ENCODE measurements around the gene TGM4. TPM values are rescaled to one million over a fixed set of nuclear protein-coding genes. Genes with fewer than 3 reads are reported as not detected.

The TGM4 gene
- total RNA-seq, 1 donor from 2014 or later: not detected

- CTCF ChIA-PET: no interaction called here
- H3K27me3 Mint-ChIP-seq: peaks cover 2% of the 10 kb centered on the region
- H3K4me1 Mint-ChIP-seq: peaks cover 5% of the 10 kb centered on the region
- no peaks in the 10 kb centered on the region for H3K36me3 Mint-ChIP-seq (ENCODE audit: low read depth)
- ATAC-seq (ENCODE audit: low read depth) (no peak), DNase-seq (no peak)
- no peak overlapping the region for H3K27ac Mint-ChIP-seq
- H3K9me3 Mint-ChIP-seq: no peaks in the 10 kb centered on the region
- intact Hi-C loops (cut with micrococcal nuclease): no loop called here
- no peak overlapping the region for H3K4me3 Mint-ChIP-seq
- POLR2A ChIA-PET: no interaction called here
- TF ChIP-seq CTCF (IDR thresholded peaks at IDR 0.05): no peak
Measured at GRCh38 chr3:44894485-44894884, 20.1 kb downstream of the TGM4 start.

DNA sequence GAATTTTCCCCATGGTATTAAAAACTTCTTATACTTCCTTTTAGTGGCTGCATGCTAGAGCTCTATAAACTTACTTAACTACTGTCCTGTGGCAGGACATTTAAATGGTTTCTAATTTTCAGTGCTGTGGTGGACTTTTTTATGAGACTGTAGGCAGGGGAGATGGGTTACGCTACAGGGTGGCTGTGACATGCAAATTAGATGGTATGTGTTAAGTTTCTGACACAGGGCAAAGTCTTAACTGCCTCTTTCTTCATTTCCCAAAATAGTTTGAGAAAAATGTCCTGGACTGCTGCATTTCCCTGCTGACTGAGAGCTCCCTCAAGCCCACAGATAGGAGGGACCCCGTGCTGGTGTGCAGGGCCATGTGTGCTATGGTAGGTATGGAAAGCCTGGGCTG lies 22.0 kb downstream of the TGM4 start:
- intact Hi-C loops (cut with micrococcal nuclease): no loop called here
- peaks cover 5% of the 10 kb centered on the region for H3K4me1 Mint-ChIP-seq
- CTCF ChIA-PET: no interaction called here
- POLR2A ChIA-PET: no interaction called here
- no peak overlapping the region for H3K4me3 Mint-ChIP-seq
- H3K9me3 Mint-ChIP-seq: no peaks in the 10 kb centered on the region
- no peaks in the 10 kb centered on the region for H3K36me3 Mint-ChIP-seq (ENCODE audit: low read depth)
- peaks cover 10% of the 10 kb centered on the region for H3K27me3 Mint-ChIP-seq
- DNase-seq (no peak), ATAC-seq (ENCODE audit: low read depth) (no peak)
- no peak overlapping the region for H3K27ac Mint-ChIP-seq
- TF ChIP-seq CTCF (IDR thresholded peaks at IDR 0.05): no peak

- ChIA-PET POLR2A (no interaction called here), CTCF (no interaction called here)
- Mint-ChIP-seq H3K36me3 (ENCODE audit: low read depth) (no peaks in the 10 kb centered on the region), H3K27ac (no peak overlapping the region), H3K4me3 (no peak overlapping the region), H3K27me3 (peaks cover 13% of the 10 kb centered on the region), H3K4me1 (peaks cover 5% of the 10 kb centered on the region), H3K9me3 (no peaks in the 10 kb centered on the region)
- DNase-seq: no peak
- intact Hi-C loops (cut with micrococcal nuclease): no loop called here
- ATAC-seq (ENCODE audit: low read depth): no peak
- TF ChIP-seq CTCF (IDR thresholded peaks at IDR 0.05): no peak
Measured at GRCh38 chr3:44899683-44900367, 25.4 kb downstream of the TGM4 start.

DNA sequence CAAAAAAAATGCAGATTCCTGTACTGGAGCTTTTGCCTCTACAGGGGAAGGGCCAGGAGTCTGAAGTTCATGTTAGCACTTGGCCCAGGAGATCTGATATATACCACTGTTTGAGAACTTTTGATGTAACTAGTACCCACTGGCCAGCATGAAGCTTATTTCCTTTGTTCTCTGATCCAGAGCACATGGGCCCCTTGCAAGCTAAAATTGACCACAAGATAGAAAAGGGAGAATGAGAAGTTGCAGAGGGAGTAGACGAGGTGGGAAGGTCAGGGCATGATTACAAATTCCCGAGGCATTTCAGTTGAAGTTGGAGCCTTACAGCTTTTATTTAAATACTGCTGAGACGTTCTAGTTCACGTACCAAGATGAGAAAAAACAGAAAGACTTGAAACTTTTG lies 28.2 kb downstream of the TGM4 start:
- Mint-ChIP-seq H3K36me3 (ENCODE audit: low read depth) (no peaks in the 10 kb centered on the region), H3K9me3 (no peaks in the 10 kb centered on the region), H3K4me1 (no peaks in the 10 kb centered on the region), H3K27ac (no peak overlapping the region), H3K4me3 (no peak overlapping the region), H3K27me3 (peaks cover 11% of the 10 kb centered on the region)
- DNase-seq (no peak), ATAC-seq (ENCODE audit: low read depth) (no peak)
- TF ChIP-seq CTCF (IDR thresholded peaks at IDR 0.05): no peak
- intact Hi-C loops (cut with micrococcal nuclease): no loop called here
- ChIA-PET CTCF (no interaction called here), POLR2A (no interaction called here)

DNA sequence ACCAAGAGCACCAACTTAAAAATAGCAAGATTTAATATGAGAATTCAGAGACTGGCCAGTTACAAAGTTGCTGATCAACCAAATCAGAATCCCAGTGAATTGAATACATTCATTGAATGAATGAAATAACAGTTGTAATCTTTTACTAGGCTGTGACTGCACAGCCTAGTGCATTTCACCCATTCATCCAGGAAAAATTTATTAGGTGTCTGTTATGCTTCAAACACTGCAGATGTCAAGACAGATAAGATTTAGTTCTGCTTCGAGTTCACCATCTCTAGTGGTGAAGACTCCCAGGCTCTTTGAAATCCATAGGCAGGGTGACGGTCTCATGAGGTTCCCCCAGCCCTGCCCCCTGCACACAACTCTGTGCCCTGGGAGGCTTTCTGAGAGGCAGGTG lies 28.9 kb downstream of the TGM4 start:
- H3K36me3 Mint-ChIP-seq (ENCODE audit: low read depth): no peaks in the 10 kb centered on the region
- no peaks in the 10 kb centered on the region for H3K4me1 Mint-ChIP-seq
- intact Hi-C loops (cut with micrococcal nuclease): no loop called here
- H3K9me3 Mint-ChIP-seq: no peaks in the 10 kb centered on the region
- ATAC-seq (ENCODE audit: low read depth): no peak
- H3K27ac Mint-ChIP-seq: no peak overlapping the region
- no peak for TF ChIP-seq CTCF (IDR thresholded peaks at IDR 0.05)
- DNase-seq: no peak
- POLR2A ChIA-PET: no interaction called here
- CTCF ChIA-PET: no interaction called here
- H3K4me3 Mint-ChIP-seq: no peak overlapping the region
- H3K27me3 Mint-ChIP-seq: peaks cover 14% of the 10 kb centered on the region

Data from activated B cell treated with CpG ODN at 0.5 μM for 24 hours (primary cell).